HG03095 (cell line): ENCODE results near the gene COBLL1.
A peak's percentile ranks its signal among the peaks of the same experiment; 100 is the strongest.
"Not testable (repeated sequence)": the region's sequence is repeated elsewhere in the genome, so short reads cannot be mapped to it uniquely, and the experiment has no call there.

Experiments
- ATAC-seq: cut with Tn5 transposase; IDR thresholded peaks from one replicate; pipeline ENCODE4 v1.9.1; 2021; ENCODE audit warnings: moderate library complexity; ENCODE audit not compliant: unreplicated experiment

COBLL1 gene

GRCh38 chr2:164859906-164860693 lies 18.5 kb upstream of the COBLL1 start:
- not testable (repeated sequence) for ATAC-seq

GRCh38 chr2:164859251-164859818 lies 17.7 kb upstream of the COBLL1 start:
- ATAC-seq, result no peak

GRCh38 chr2:164852086-164852485 lies 10.5 kb upstream of the COBLL1 start:
- no peak for ATAC-seq

- ATAC-seq, result no peak
These were observed 8.6 kb upstream of the COBLL1 start for GRCh38 chr2:164850235-164850634.

GRCh38 chr2:164849506-164849905 lies 7.9 kb upstream of the COBLL1 start:
- no peak for ATAC-seq

- no peak for ATAC-seq
These were observed 6.5 kb upstream of the COBLL1 start for GRCh38 chr2:164847981-164848741.

DNA sequence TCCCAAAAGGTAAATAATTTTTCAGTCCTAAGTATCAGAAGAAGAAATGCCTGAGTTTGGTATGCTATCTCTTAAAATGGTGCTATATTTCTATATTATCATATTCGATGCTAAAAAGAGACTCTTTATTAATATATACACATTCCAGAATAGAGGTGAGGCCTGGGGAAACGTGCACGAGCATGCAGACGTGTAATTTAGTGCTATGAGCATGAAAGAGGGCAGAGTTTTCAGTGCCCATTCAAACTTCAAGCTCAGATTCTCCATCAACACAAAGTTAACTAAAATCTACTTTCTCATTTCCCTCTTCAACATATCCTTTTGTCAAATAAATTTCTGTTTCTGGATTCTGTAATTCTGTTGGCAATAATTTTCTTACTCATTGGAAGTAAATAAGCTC lies 5.7 kb upstream of the COBLL1 start:
- no peak for ATAC-seq

DNA sequence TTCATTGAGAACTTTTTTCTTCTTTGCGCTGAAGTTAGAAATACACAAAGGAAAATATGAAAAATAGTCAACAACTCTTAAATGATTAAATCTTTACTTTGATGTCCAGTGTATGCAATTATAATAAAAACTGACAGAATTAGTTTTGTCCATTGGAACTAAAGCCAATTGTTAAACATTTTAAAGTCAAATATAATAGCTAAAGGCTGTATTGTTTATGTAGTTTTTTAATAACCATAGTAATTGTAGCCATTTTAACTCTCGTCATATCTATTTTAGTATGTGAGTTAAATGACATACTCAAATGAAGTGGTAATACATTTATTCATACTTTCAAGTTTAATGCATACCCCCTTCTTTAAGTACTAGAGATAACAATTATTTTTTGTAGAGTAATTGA lies 4.7 kb upstream of the COBLL1 start:
- ATAC-seq, result no peak

- no peak for ATAC-seq
These were observed 1.8 kb upstream of the COBLL1 start for GRCh38 chr2:164843346-164843911.

- no peak for ATAC-seq
These were observed 972 bp upstream of the COBLL1 start for GRCh38 chr2:164842624-164842966.

- ATAC-seq, result peak; percentile 53
These were observed 499 bp downstream of the COBLL1 start for GRCh38 chr2:164840930-164841718.

GRCh38 chr2:164840458-164840929 lies 1.1 kb downstream of the COBLL1 start:
- no peak for ATAC-seq

GRCh38 chr2:164839914-164840457 lies 1.6 kb downstream of the COBLL1 start:
- no peak for ATAC-seq

GRCh38 chr2:164837807-164838206 lies 3.8 kb downstream of the COBLL1 start:
- no peak for ATAC-seq

DNA sequence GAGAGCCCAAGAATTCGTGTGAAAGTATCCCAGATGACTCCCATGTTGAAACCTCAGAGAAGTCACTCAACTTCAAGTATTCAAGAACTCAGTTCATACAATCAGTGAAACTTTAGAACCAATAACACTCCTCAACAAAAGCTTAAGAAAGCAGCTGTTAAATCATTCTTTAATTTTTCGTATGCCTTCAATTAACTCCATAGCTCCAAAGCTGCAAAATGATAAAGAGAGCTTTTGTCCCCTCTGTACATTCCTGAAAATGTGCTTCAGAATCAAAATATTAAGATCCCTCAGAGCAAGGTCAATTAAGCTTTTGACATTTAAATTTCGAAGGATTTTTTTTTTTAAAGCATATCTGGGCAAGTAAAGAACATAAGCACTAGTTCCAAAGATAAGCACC lies 4.7 kb downstream of the COBLL1 start:
- ATAC-seq, result no peak

- no peak for ATAC-seq
These were observed 6.3 kb downstream of the COBLL1 start for GRCh38 chr2:164835302-164835701.

- no peak for ATAC-seq
These were observed 9.7 kb downstream of the COBLL1 start for GRCh38 chr2:164831887-164832286.

DNA sequence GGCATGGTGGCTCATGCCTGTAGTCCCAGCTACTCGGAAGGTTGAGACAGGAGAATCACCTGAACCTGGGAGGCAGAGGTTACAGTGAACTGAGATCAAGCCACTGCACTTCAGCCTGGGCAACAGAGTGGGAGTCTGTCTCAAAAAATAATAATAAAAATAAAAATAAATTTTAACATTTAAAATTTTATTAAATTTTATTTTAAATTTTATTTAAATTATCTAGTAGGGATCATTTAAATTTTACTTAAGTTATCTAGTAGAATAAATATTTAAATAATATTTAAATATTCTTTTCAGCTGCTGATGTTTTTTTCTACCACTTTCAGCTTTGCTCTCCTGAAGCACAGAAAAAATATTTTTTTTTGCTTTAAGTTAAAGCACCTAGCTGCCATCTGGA lies 10.4 kb downstream of the COBLL1 start:
- ATAC-seq, result no peak

- no peak for ATAC-seq
These were observed 15.1 kb downstream of the COBLL1 start for GRCh38 chr2:164826293-164827243.
